H9 (cell line): ENCODE data around the gene LRRC3C. TPM values are rescaled to one million over a fixed set of nuclear protein-coding genes. Genes with fewer than 3 reads are reported as not detected.

Experiments used
- DNase-seq: peaks from one replicate; pipeline ENCODE4 v3.0.0-alpha.2; 2017
- H2AFZ ChIP-seq: one replicate; pipeline ENCODE4 v1.6.1; 2013; ENCODE audit warnings: mild to moderate bottlenecking, low read length, control low read depth, moderate library complexity
- H2AK5ac ChIP-seq: 2 replicates; pipeline ENCODE4 v1.6.1; 2013; ENCODE audit warnings: low read length, control low read depth, mixed read lengths; ENCODE audit not compliant: insufficient read length
- H2BK120ac ChIP-seq: one replicate; pipeline ENCODE4 v1.6.1; 2013; ENCODE audit warnings: low read depth, mild to moderate bottlenecking, low read length, control low read depth, inconsistent platforms; ENCODE audit not compliant: poor library complexity, severe bottlenecking
- H2BK12ac ChIP-seq: 2 replicates; pipeline ENCODE4 v1.6.1; 2013; ENCODE audit warnings: low read length, control low read depth, mixed read lengths, low read depth; ENCODE audit not compliant: insufficient read length
- H2BK15ac ChIP-seq: 2 replicates; pipeline ENCODE4 v1.6.1; 2013; ENCODE audit warnings: low read depth, low read length, control low read depth
- H2BK20ac ChIP-seq: one replicate; pipeline ENCODE4 v1.6.1; 2013; ENCODE audit warnings: low read depth, mild to moderate bottlenecking, low read length, control low read depth, inconsistent platforms; ENCODE audit not compliant: poor library complexity, severe bottlenecking
- H2BK5ac ChIP-seq: 2 replicates; pipeline ENCODE4 v1.6.1; 2013; ENCODE audit warnings: low read length, control low read depth, mixed read lengths; ENCODE audit not compliant: insufficient read length
- H3K14ac ChIP-seq: 2 replicates; pipeline ENCODE4 v1.6.1; 2013; ENCODE audit warnings: low read length, control low read depth; ENCODE audit not compliant: insufficient read depth
- H3K18ac ChIP-seq: 2 replicates; pipeline ENCODE4 v1.6.1; 2013; ENCODE audit warnings: low read depth, mild to moderate bottlenecking, mixed read lengths, low read length, control low read depth; ENCODE audit not compliant: insufficient read length
- H3K23ac ChIP-seq: 2 replicates; pipeline ENCODE4 v1.6.1; 2013; ENCODE audit warnings: low read length, control low read depth, mixed read lengths, low read depth; ENCODE audit not compliant: insufficient read length
- H3K23me2 ChIP-seq: 2 replicates; pipeline ENCODE4 v1.6.1; 2013; ENCODE audit warnings: low read depth, mild to moderate bottlenecking, mixed read lengths, low read length, control low read depth; ENCODE audit not compliant: insufficient read length, poor library complexity, severe bottlenecking
- H3K27ac ChIP-seq: 2 replicates; pipeline ENCODE4 v1.5.1; 2013; ENCODE audit warnings: low read length, control low read depth, mixed read lengths, low read depth; ENCODE audit not compliant: insufficient read length
- H3K27me3 ChIP-seq: 2 replicates; pipeline ENCODE4 v1.6.1; 2013; ENCODE audit warnings: low read length, control low read depth, inconsistent platforms; ENCODE audit not compliant: insufficient read depth
- H3K4ac ChIP-seq: 2 replicates; pipeline ENCODE4 v1.6.1; 2013; ENCODE audit warnings: low read depth, mild to moderate bottlenecking, control low read depth, inconsistent platforms, low read length, moderate library complexity
- H3K4me1 ChIP-seq: 2 replicates; pipeline ENCODE4 v1.6.1; 2013; ENCODE audit warnings: low read length, control low read depth, inconsistent platforms; ENCODE audit not compliant: insufficient read depth
- H3K4me2 ChIP-seq: 2 replicates; pipeline ENCODE4 v1.6.1; 2013; ENCODE audit warnings: low read length, control low read depth, mixed read lengths; ENCODE audit not compliant: insufficient read length, insufficient read depth
- H3K56ac ChIP-seq: 2 replicates; pipeline ENCODE4 v1.6.1; 2013; ENCODE audit warnings: low read depth, mild to moderate bottlenecking, mixed read lengths, low read length, control low read depth; ENCODE audit not compliant: insufficient read length
- H3K79me1 ChIP-seq: 2 replicates; pipeline ENCODE4 v1.6.1; 2013; ENCODE audit warnings: low read depth, mild to moderate bottlenecking, moderate library complexity, low read length, control low read depth, inconsistent platforms; ENCODE audit not compliant: insufficient read depth, poor library complexity, severe bottlenecking
- H3K79me2 ChIP-seq: 2 replicates; pipeline ENCODE4 v1.6.1; 2013; ENCODE audit warnings: low read length, control low read depth, inconsistent platforms; ENCODE audit not compliant: insufficient read depth
- H3K9ac ChIP-seq: 2 replicates; pipeline ENCODE4 v1.6.1; 2013; ENCODE audit warnings: low read length, control low read depth, mixed read lengths; ENCODE audit not compliant: insufficient read length; ENCODE audit errors: extremely low read depth
- H3K9me3 ChIP-seq: one replicate; pipeline ENCODE4 v1.6.1; 2013; ENCODE audit warnings: low read depth, low read length, inconsistent platforms; ENCODE audit not compliant: control insufficient read depth
- H3T11ph ChIP-seq: one replicate; pipeline ENCODE4 v1.6.1; 2013; ENCODE audit warnings: mild to moderate bottlenecking, low read length, control low read depth, inconsistent platforms
- H4K20me1 ChIP-seq: one replicate; pipeline ENCODE4 v1.6.1; 2013; ENCODE audit not compliant: control insufficient read depth, insufficient read length, insufficient read depth
- H4K5ac ChIP-seq: 2 replicates; pipeline ENCODE4 v1.6.1; 2013; ENCODE audit warnings: low read depth, mild to moderate bottlenecking, mixed read lengths, low read length, control low read depth; ENCODE audit not compliant: insufficient read length
- H4K8ac ChIP-seq: replicated peaks from 2 replicates; pipeline ENCODE4 v1.6.1; 2013; ENCODE audit warnings: low read length, control low read depth, mixed read lengths, low read depth; ENCODE audit not compliant: insufficient read length
- H4K91ac ChIP-seq: 2 replicates; pipeline ENCODE4 v1.6.1; 2013; ENCODE audit warnings: low read depth, mild to moderate bottlenecking, moderate library complexity, mixed read lengths, low read length, control low read depth; ENCODE audit not compliant: insufficient read length
- H3K27ac Mint-ChIP-seq, 3 experiments: 2 replicates in 2 of 3; 3 replicates in 1 of 3; pipeline ENCODE4 v1.8.0; 2020 to 2021; ENCODE audit warnings: mixed read lengths in 3 of 3, mild to moderate bottlenecking in 1 of 3, moderate library complexity in 1 of 3
- H3K27me3 Mint-ChIP-seq: 2 replicates; pipeline ENCODE4 v1.8.0; 2021; ENCODE audit warnings: low read depth, mild to moderate bottlenecking, moderate library complexity, mixed read lengths
- H3K36me3 Mint-ChIP-seq, 3 experiments: 2 replicates in 2 of 3; 3 replicates in 1 of 3; pipeline ENCODE4 v1.8.0; 2020 to 2021; ENCODE audit warnings: low read depth in 3 of 3, mixed read lengths in 3 of 3; ENCODE audit not compliant: insufficient read depth in 1 of 3
- H3K4me1 Mint-ChIP-seq, 2 experiments: 2 replicates each; pipeline ENCODE4 v1.8.0; 2020; ENCODE audit warnings: mixed read lengths in 2 of 2
- H3K4me3 Mint-ChIP-seq, 2 experiments: 2 replicates in 1 of 2; 3 replicates in 1 of 2; pipeline ENCODE4 v1.8.0; 2020 to 2021; ENCODE audit warnings: mild to moderate bottlenecking in 2 of 2, mixed read lengths in 2 of 2, moderate library complexity in 1 of 2
- H3K9me3 Mint-ChIP-seq, 2 experiments: 2 replicates in 1 of 2; 3 replicates in 1 of 2; pipeline ENCODE4 v1.8.0; 2020; ENCODE audit warnings: mild to moderate bottlenecking in 2 of 2, mixed read lengths in 2 of 2, moderate library complexity in 1 of 2
- WGBS: extraction: QIAGEN DNeasy Blood & Tissue Kit; methylation state at CpG from one replicate; pipeline ENCODE4 v1.1.7; 2013; ENCODE audit warnings: missing lambda C conversion rate, low lambda C conversion rate, mixed read lengths; ENCODE audit not compliant: insufficient read length; ENCODE audit errors: extremely low coverage; 5-methylcytosine and 5-hydroxymethylcytosine counted together
- total RNA-seq: library from RNA; stranded (reverse); gene quantifications from 2 replicates; pipeline ENCODE4 v1.2.1, GENCODE V29; 2021
- TF ChIP-seq, protein P1 (sequence below): fragments of 200-600 bp; sonication (generic); conservative IDR thresholded peaks from 3 replicates; pipeline ENCODE4 v1.8.0; 2021; ENCODE audit warnings: antibody characterized with exemption, mild to moderate bottlenecking

Gene LRRC3C
- total RNA-seq, 1 experiment from 2014 or later: not detected

GRCh38 chr17:39954876-39955275 is 27.3 kb downstream of the LRRC3C start:
- H2AFZ ChIP-seq: no peak overlapping the region
- H2AK5ac ChIP-seq: no peak overlapping the region
- H3K23me2 ChIP-seq: peaks cover 8% of the 10 kb centered on the region
- H2BK120ac ChIP-seq: no peak overlapping the region
- no peak overlapping the region for H2BK20ac ChIP-seq
- no peak overlapping the region for H3K4ac ChIP-seq
- H2BK15ac ChIP-seq: no peak overlapping the region
- peak; percentile 66 for DNase-seq
- no peak overlapping the region for H4K5ac ChIP-seq
- no peak overlapping the region for H3K27ac ChIP-seq
- H3K9ac ChIP-seq: no peak overlapping the region
- WGBS: no CpG with 5 or more reads among the region's 4 CpGs
- no peak overlapping the region for H3K56ac ChIP-seq
- no peaks in the 10 kb centered on the region for H3K27me3 ChIP-seq
- no peaks in the 10 kb centered on the region for H3K79me1 ChIP-seq
- H3K4me1 ChIP-seq: peaks cover 2% of the 10 kb centered on the region; the same call in 1 of the 2 replicates
- H2BK12ac ChIP-seq: no peak overlapping the region
- Mint-ChIP-seq H3K27ac (0 out of 7 replicates have a peak overlapping the region, but pooled peaks of 1 of the 3 experiments have one; percentile 15), H3K27me3 (peaks cover 19% of the 10 kb centered on the region), H3K4me1 (peaks cover 22 to 27% of the 10 kb centered on the region in 2 experiments), H3K36me3 (no peaks in the 10 kb centered on the region), H3K9me3 (no peaks in the 10 kb centered on the region; a peak in 1 of 5 replicates), H3K4me3 (peak overlapping the region; percentile 34 to 91; a peak in 3 of 5 replicates)
- H3K23ac ChIP-seq: no peak overlapping the region
- H3K14ac ChIP-seq: no peak overlapping the region
- H3K4me2 ChIP-seq: no peak overlapping the region
- TF ChIP-seq, protein P1, sequence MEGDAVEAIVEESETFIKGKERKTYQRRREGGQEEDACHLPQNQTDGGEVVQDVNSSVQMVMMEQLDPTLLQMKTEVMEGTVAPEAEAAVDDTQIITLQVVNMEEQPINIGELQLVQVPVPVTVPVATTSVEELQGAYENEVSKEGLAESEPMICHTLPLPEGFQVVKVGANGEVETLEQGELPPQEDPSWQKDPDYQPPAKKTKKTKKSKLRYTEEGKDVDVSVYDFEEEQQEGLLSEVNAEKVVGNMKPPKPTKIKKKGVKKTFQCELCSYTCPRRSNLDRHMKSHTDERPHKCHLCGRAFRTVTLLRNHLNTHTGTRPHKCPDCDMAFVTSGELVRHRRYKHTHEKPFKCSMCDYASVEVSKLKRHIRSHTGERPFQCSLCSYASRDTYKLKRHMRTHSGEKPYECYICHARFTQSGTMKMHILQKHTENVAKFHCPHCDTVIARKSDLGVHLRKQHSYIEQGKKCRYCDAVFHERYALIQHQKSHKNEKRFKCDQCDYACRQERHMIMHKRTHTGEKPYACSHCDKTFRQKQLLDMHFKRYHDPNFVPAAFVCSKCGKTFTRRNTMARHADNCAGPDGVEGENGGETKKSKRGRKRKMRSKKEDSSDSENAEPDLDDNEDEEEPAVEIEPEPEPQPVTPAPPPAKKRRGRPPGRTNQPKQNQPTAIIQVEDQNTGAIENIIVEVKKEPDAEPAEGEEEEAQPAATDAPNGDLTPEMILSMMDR: no peak
- no peak overlapping the region for H3T11ph ChIP-seq
- H3K79me2 ChIP-seq: no peaks in the 10 kb centered on the region
- no peak overlapping the region for H2BK5ac ChIP-seq
- no peak overlapping the region for H4K91ac ChIP-seq
- no peaks in the 10 kb centered on the region for H3K9me3 ChIP-seq
- no peak overlapping the region for H4K8ac ChIP-seq
- no peaks in the 10 kb centered on the region for H4K20me1 ChIP-seq
- H3K18ac ChIP-seq: no peak overlapping the region
